Adrenal gland (tissue), 12 donors: ENCODE data around the gene KIRREL3. TPM values are rescaled to one million over a fixed set of nuclear protein-coding genes. Genes with fewer than 3 reads are reported as not detected.

Source experiments
- DNase-seq, 7 donors: peaks; one replicate each; pipeline ENCODE4 v3.0.0-alpha.2; 2019 to 2020
- H3K27ac ChIP-seq, 5 donors: fragments of 200-600 bp; sonication (generic) in 4 of 5; 1 replicate in 3 of 5; 2 replicates in 2 of 5; pipeline versions ENCODE4 v1.5.1 to v1.8.0; 2016 to 2020; ENCODE audit warnings: mild to moderate bottlenecking in 1 of 5
- H3K27me3 ChIP-seq: fragments of 200-600 bp; 2 replicates; pipeline ENCODE4 v1.8.0; 2021
- H3K36me3 ChIP-seq, 2 donors: fragments of 200-600 bp; replicated peaks in 1 of 2; 1 replicate in 1 of 2; 2 replicates in 1 of 2; pipeline versions ENCODE4 v1.5.1 to v1.8.0; 2018 to 2022
- H3K4me1 ChIP-seq, 2 donors: fragments of 200-600 bp; replicated peaks in 1 of 2; 1 replicate in 1 of 2; 2 replicates in 1 of 2; pipeline versions ENCODE4 v1.5.1 to v1.8.0; 2018 to 2021
- H3K4me3 ChIP-seq, 4 donors: fragments of 200-600 bp; sonication (generic) in 3 of 4; one replicate each; pipeline ENCODE4 v1.5.1; 2016 to 2018
- H3K9me3 ChIP-seq, 3 donors: fragments of 200-600 bp; sonication (generic) in 1 of 3; replicated peaks in 1 of 3; 1 replicate in 2 of 3; 2 replicates in 1 of 3; pipeline versions ENCODE4 v1.5.1 to v1.8.0; 2016 to 2021
- POLR2A ChIP-seq, 2 donors: fragments of 450-650 bp; IDR thresholded peaks; one replicate each; pipeline ENCODE4 v1.6.1; 2017; ENCODE audit warnings: antibody characterized with exemption in 2 of 2, mild to moderate bottlenecking in 2 of 2, moderate library complexity in 1 of 2
- WGBS, 4 donors: extraction: QIAGEN DNeasy Blood & Tissue Kit in 2 of 4; methylation state at CpG; one replicate each; pipeline versions ENCODE4 v1.1.5 to v1.1.7; 2013 to 2017; 5-methylcytosine and 5-hydroxymethylcytosine counted together
- intact Hi-C, 2 donors: fragments of 100-400 bp; cut with DNase I; formaldehyde crosslinking; loops; one replicate each; pipeline versions ENCODE4 v1.14.1 to v1.15.0; 2022 to 2023
- polyA plus RNA-seq, 3 donors: library from polyadenylated mRNA; stranded (reverse); fragments of 200-250 nt in 2 of 3; fragments of 350-450 nt in 1 of 3; fragmentation: Illumina TruSeq in 1 of 3; extraction: RNeasy Lipid Tissue Mini Kit (QIAGEN cat#74804) in 1 of 3; gene quantifications; one replicate each; pipeline ENCODE4 v1.2.3, GENCODE V29; 2013 to 2014
- total RNA-seq, 9 donors: library from RNA; depleted of rRNA in 4 of 9; stranded (reverse); fragments of >200 nt in 4 of 9; fragments of 120-200 nt in 1 of 9; fragmentation: NEBNext Ultra II Directional in 1 of 9; extraction: Animal tissue kit (Norgen Biotek cat#: 25700) in 1 of 9; gene quantifications; one replicate each; pipeline versions ENCODE4 v1.1.0 to v1.2.4, GENCODE V29; 2013 to 2023
- TF ChIP-seq, protein P1 (sequence below), 6 experiments: fragments of 450-650 bp in 4 of 6; fragments of 200-600 bp in 2 of 6; sonication (generic) in 1 of 6; IDR thresholded peaks; 1 replicate in 5 of 6; 2 replicates in 1 of 6; pipeline versions ENCODE4 v1.5.1 to v1.8.0; 2016 to 2021; ENCODE audit warnings: antibody characterized with exemption in 6 of 6, mild to moderate bottlenecking in 2 of 6, moderate library complexity in 1 of 6
- donor health status: healthy with polysubstance abuse.
- donor health status: Bipolar disorder and iron deficiency.
- donor health status: DM: yes; HTN: yes; CAD: no.
- donor health status: DM: no; HTN: no; CAD: no.
- donor health status: DM: no; HTN: no; CAD: no.
- donor health status: DM: yes; HTN: yes; CAD: no.

KIRREL3 gene
- total and polyA plus RNA-seq, 12 donors = 0.07 to 4.1 (median 0.64) TPM; not detected in 1

DNA sequence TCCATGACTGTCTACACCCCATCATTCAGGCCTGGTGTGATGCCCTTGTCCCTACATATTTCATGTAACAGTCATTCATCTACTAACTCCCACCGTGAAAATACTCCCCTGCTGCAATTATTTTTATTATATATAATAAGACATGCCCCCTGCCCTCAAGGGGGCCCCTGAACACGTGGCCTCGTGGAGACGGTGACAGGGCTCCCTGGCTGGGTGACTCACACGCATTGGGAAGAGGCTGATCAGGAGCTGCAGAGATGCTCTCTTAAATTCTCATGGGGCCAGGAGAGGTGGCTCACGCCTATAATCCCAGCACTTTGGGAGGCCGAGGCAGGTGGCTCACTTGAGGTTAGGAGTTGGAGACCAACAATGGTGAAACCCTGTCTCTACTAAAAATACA lies 556.5 kb downstream of the KIRREL3 start:
- Histone ChIP-seq H3K4me1 (peaks cover 0 to 8% of the 10 kb centered on the region in 2 donors), H3K4me3 (no peak overlapping the region), H3K27me3 (no peaks in the 10 kb centered on the region), H3K9me3 (no peaks in the 10 kb centered on the region), H3K27ac (no peak overlapping the region), H3K36me3 (no peaks in the 10 kb centered on the region)
- 68 to 79% (median 73%) methylated on average over 7 of the region's 7 CpGs for WGBS, 4 donors
- TF ChIP-seq, protein P1, sequence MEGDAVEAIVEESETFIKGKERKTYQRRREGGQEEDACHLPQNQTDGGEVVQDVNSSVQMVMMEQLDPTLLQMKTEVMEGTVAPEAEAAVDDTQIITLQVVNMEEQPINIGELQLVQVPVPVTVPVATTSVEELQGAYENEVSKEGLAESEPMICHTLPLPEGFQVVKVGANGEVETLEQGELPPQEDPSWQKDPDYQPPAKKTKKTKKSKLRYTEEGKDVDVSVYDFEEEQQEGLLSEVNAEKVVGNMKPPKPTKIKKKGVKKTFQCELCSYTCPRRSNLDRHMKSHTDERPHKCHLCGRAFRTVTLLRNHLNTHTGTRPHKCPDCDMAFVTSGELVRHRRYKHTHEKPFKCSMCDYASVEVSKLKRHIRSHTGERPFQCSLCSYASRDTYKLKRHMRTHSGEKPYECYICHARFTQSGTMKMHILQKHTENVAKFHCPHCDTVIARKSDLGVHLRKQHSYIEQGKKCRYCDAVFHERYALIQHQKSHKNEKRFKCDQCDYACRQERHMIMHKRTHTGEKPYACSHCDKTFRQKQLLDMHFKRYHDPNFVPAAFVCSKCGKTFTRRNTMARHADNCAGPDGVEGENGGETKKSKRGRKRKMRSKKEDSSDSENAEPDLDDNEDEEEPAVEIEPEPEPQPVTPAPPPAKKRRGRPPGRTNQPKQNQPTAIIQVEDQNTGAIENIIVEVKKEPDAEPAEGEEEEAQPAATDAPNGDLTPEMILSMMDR (IDR thresholded peaks at IDR 0.05) = no peak
- no peak for TF ChIP-seq POLR2A (IDR thresholded peaks at IDR 0.05)
- intact Hi-C loops = loop anchor here in 1 of 2 donors (5.0 kb wide), 2 partner anchors 543 to 903 kb away; no protein-coding TSS in a partner anchor
- no peak for DNase-seq

DNA sequence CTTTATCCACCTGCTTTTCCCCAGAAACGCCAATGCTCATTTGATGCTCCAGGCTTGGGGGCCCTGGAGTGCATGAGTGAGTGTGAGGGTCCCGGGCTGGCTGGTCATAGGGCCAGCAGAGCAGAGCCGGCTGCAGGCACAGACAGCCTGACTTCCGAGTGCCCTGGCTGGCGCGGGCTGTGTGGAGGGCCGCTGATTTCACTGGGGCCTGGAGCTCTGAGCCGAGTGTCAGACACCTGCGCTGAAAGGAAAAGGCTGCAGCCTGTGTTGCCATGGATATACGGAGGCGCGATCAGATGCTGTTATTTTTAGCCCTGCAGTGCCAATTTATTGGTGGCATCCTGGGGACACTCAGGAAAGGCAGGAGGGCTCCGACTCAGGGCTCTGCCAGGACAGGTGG lies 557.5 kb downstream of the KIRREL3 start:
- peak in 1 of 7 donors; percentile 87 for DNase-seq
- H3K36me3 ChIP-seq = no peaks in the 10 kb centered on the region
- intact Hi-C loops = loop anchor here in 1 of 2 donors (5.0 kb wide), 2 partner anchors 544 to 904 kb away; no protein-coding TSS in a partner anchor
- WGBS, 4 donors = 71 to 83% (median 75%) methylated on average over 11 to 13 of the region's 13 CpGs
- H3K4me3 ChIP-seq = no peak overlapping the region
- H3K4me1 ChIP-seq = peaks cover 0 to 8% of the 10 kb centered on the region in 2 donors
- H3K27ac ChIP-seq = no peak overlapping the region
- no peaks in the 10 kb centered on the region for H3K9me3 ChIP-seq
- no peak for TF ChIP-seq POLR2A (IDR thresholded peaks at IDR 0.05)
- TF ChIP-seq, protein P1 (IDR thresholded peaks at IDR 0.05) = no peak
- H3K27me3 ChIP-seq = no peaks in the 10 kb centered on the region

DNA sequence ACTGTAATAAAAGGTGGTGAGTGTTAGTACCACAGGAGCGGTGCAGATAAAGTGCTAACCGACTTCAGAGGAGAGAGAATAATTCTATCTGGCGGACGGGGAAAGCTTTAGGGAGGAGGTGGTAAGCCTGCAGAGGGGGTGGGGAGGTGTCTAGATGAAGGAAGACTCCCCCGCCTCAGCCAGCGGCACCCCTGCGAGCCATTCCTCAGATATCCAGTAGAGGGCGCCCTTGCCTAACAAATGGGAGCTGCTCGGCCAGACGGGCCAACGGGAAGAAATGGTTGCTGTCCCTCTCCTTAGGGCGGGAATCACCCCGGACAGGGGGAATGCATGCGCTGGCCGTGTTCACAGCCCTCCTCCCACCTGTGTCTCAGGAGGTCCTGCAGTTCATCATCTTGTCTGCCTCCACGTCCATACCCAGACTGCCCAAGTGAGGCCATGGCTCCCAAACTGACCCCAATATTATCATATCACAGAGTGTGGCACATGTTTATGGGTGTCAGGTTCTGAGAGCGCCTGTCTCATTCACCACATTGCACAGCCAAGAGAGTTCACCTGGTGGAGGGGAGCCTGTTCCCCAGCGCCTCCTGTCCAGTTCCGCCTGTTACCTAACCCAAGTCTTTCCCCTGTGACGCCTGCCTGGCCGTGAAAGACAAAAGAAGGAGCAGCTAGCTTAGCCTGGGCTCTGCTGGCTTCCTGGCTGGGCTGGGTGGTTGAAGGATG lies 559.6 kb downstream of the KIRREL3 start:
- intact Hi-C loops = loop anchor here in 1 of 2 donors (2.0 to 5.0 kb wide), 3 partner anchors 40 to 906 kb away; no protein-coding TSS in a partner anchor
- Histone ChIP-seq H3K4me3 (no peak overlapping the region), H3K36me3 (no peaks in the 10 kb centered on the region), H3K4me1 (peaks cover 0 to 8% of the 10 kb centered on the region in 2 donors), H3K27me3 (no peaks in the 10 kb centered on the region), H3K9me3 (no peaks in the 10 kb centered on the region), H3K27ac (no peak overlapping the region)
- TF ChIP-seq, protein P1 (IDR thresholded peaks at IDR 0.05) = peak; percentile 96 to 99 (median 98)
- no peak for TF ChIP-seq POLR2A (IDR thresholded peaks at IDR 0.05)
- DNase-seq = peak; percentile 60 to 92 (median 83)
- WGBS, 4 donors = 11 to 23% (median 22%) methylated on average over 17 to 21 of the region's 21 CpGs

DNA sequence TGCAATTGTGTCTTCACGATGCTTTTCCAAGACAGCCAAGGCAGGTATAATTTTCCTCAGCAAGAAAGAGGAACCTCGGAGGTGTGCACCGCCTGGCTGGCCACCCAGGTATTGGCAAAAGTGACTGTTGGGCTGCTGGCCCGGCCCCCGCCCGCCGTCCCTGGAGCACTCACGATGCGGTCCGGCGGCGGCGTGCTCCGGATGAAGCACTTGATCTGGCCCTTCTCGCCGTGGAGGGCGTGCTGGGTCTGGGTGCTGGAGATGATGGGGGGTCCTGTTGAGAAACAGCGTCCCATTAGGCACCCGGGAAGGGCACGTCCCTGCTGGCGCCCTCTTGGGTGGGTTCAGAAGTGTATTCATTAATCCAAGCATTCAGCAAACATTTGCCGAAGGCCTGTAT lies 560.3 kb downstream of the KIRREL3 start:
- 73 to 78% (median 77%) methylated on average over 14 to 22 of the region's 22 CpGs for WGBS, 4 donors
- H3K4me1 ChIP-seq = peaks cover 0 to 8% of the 10 kb centered on the region in 2 donors
- no peak overlapping the region for H3K27ac ChIP-seq
- H3K4me3 ChIP-seq = no peak overlapping the region
- no peaks in the 10 kb centered on the region for H3K9me3 ChIP-seq
- no peak for DNase-seq
- intact Hi-C loops = loop anchor here in 1 of 2 donors (2.0 to 5.0 kb wide), 3 partner anchors 41 to 907 kb away; no protein-coding TSS in a partner anchor
- TF ChIP-seq POLR2A (IDR thresholded peaks at IDR 0.05) = no peak
- TF ChIP-seq, protein P1 (IDR thresholded peaks at IDR 0.05) = no peak
- H3K36me3 ChIP-seq = no peaks in the 10 kb centered on the region
- H3K27me3 ChIP-seq = no peaks in the 10 kb centered on the region
